T-helper 2 cell (primary cell): ENCODE measurements around the gene ZNRF1.

Experiments
- DNase-seq, 5 experiments: peaks; one replicate each; pipeline versions ENCODE4 v3.0.0 to v3.0.0-alpha.2; 2012 to 2022

Gene ZNRF1

GRCh38 chr16:75062135-75062975 lies 63.5 kb downstream of the ZNRF1 start:
- DNase-seq = no peak

DNA sequence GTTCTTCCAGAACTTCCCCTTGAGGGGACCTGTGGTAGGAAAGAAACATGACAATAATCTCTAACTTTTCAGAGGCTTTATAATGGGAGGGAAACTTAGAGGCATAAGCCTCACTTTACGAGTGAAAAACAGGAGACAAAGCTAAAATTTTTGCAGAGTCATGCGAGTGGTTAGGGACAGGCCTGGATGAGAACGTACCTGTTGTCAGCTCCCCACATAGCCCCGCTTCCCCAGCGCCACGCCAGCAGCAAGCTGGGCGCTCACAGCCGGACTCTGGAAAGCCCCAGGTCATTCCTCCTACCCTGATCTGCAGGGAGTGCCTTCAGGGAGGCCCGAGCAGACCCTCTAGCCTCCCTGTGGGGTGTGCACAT lies 64.1 kb downstream of the ZNRF1 start:
- DNase-seq = no peak

- DNase-seq = no peak
Measured at GRCh38 chr16:75063549-75064088, 64.8 kb downstream of the ZNRF1 start.

- DNase-seq = peak in 2 of 5 experiments; percentile 5 to 57
Measured at GRCh38 chr16:75064403-75065148, 65.8 kb downstream of the ZNRF1 start.

GRCh38 chr16:75065149-75065505 lies 66.3 kb downstream of the ZNRF1 start:
- DNase-seq = peak in 2 of 5 experiments; percentile 43 to 50

DNA sequence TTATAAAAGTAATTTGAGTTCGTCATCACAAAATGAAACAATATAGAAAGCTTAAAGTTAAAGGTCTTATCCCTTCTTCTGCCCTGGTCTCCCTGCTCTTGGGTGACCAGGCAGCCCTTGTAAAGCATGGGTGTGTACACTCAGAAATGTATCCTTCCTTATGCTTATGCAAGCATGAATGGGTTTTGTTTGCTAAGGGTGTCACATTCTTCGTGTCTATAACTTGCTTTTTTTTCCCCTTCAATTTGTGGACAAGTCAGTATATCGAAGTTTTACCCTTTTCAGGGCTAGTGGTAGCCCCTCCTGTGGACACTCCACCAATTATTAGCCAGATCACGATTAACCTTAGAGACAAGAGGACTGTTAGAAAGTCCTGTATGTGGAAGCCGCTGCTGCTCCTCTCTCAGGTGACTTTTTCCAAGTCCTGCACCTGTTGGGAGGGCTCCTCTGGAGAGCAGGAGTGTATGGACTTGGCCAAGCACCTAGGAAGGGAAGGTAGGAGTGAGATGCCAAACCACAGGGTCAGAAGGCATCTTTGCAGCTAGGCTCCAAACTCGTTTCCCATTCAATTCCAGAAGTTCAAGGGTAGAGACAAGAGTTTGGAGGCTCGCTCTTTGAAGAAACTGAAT lies 66.8 kb downstream of the ZNRF1 start:
- no peak for DNase-seq

- no peak for DNase-seq
Measured at GRCh38 chr16:75066861-75067447, 68.1 kb downstream of the ZNRF1 start.

GRCh38 chr16:75068085-75069031 lies 69.5 kb downstream of the ZNRF1 start:
- no peak for DNase-seq

- no peak for DNase-seq
Measured at GRCh38 chr16:75070012-75070841, 71.4 kb downstream of the ZNRF1 start.

GRCh38 chr16:75071621-75072020 lies 72.8 kb downstream of the ZNRF1 start:
- no peak for DNase-seq

DNA sequence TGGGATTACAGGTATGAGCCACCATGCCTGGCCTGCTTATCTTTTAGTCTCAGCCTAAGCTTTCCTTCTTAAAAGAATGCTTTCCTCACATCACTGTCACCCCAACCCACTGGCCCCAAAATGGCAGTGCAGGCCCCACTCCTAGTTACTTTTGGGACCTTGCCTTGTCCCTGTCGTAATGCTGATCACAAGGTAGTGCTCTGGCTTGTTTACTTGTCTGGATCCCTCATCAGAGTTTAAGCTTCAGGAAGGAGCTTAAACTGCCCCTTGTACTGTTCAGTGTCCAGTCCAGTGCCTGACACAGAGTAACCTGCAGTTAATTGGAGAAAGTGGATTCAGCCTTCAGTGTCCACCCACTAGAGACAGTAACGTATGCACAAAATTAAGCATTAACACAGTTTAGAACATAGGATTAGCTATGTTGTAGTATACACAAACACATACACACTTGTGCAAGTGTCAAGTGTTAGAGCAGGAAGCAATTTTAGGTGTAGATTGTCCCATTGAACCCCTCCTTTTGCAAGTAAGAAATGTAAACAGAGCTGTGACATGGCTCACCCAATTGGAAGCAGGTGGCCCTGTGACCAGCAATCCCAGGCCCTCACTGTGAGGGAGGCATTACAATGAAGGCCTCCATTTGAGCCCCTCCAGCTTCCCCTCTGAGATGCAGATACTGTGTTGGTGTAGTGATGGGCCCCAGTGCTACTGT lies 73.6 kb downstream of the ZNRF1 start:
- no peak for DNase-seq

DNA sequence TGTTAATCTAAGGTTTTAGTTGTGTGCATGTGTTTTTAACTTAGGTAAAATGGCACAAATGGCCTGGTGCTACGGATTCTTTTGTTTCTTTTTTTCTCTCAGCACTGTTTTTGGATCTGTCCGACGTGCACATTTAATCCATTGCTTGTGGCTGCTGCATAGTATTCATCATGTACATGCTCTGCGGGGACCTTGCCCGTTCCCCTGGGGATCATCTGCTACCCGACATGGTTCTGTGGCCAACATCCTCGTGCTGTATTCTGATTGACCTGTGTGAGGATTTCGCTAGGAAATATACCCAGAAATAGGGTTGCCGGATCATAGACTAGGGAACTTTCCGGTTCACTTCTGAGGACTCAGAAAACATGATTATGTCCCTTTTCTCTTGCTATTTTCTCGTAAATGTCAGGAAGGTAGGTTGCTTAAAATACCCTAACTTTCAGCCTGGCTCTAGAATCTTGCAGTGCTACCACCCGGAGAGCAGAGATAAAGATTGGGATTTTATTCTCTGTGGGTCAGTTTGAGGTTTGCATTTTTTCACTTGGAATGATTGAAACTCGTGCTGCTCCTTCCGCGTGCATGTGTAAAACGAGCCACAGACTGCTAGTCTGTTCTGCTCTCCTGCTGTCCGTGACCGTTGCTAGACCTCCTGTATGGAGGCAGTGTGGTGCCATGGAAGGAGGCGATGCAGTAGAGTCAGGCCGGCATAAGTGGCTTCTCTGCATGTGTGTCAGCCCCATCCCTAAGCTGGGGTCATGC lies 74.9 kb downstream of the ZNRF1 start:
- DNase-seq = no peak

DNA sequence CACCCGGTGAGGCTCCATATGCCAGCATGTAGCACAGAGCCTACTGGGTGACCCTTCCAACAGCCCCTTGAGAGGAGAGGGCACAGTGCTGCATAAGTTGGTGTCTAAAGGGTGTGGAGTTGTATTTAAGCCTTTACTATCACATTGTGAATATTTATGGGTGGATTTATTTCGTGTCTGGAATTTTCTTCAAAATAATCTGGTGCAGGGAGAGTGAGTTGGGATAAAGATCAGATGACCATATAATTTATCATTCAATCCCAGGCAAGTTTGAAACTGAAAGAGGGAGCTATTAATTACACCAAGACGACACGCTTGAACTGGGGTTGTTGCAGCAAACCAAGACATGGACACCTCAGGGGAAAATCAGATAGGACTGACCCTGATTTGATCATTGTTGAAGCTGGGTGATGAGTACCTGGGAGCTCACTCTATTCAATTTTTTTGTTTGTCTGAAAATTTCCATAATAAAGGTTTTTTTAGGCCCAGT lies 75.5 kb downstream of the ZNRF1 start:
- DNase-seq = no peak

DNA sequence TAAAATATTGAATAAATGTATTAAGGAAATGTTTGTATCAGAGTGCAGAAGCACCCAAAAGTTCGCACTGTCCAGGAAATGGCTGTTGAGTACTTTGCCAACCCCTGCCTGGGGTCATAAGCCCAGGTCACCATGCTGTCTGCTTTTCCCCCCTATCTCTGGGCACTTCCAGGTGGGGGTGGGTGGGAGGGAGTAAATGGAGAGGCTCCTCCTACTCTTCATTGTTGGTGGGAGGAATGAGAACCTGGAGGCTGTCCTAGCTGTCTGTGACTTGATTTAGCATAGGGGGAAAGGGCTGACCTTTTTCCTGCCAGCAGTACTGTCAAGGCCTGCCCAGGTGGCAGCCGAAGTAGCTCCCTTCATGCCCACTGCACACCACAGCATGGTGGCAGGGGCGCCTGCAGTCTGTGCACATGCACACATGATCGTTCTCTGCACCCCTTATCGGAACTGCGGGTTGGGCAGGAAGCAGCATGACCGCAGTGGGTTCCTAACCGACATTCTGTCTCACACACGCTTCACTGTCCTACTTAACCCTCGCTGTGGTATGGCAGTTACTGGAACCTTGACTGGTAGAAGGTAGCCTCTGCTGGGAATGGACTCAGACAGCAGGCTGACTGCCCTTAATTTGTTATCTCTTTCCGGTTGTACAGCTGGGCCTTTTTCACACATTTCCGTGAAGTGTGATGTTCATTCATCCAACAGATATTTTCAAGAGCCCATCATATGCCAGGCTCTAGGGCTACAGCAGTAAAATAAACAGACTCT lies 76.3 kb downstream of the ZNRF1 start:
- peak; percentile 40 to 99 (median 69) for DNase-seq

GRCh38 chr16:75075688-75076268 lies 77.0 kb downstream of the ZNRF1 start:
- no peak for DNase-seq

DNA sequence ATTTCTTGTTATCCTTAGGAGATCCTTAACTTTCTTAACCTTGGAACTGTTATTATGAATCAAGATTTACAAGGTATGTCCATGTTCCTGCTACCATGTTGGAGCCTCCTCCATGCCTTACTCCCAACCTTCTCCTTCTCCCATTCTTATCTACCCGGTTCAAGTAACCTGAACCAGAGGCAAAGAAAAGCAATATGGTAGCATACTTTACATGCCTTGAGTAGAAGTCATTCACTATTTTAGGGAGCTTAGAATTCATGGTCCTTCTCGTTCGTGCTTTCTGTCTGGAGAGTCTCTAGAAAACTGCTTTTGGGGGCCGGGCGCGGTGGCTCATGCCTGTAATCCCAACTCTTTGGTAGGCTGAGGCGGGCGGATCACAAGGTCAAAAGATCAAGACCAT lies 80.1 kb downstream of the ZNRF1 start:
- DNase-seq = no peak

DNA sequence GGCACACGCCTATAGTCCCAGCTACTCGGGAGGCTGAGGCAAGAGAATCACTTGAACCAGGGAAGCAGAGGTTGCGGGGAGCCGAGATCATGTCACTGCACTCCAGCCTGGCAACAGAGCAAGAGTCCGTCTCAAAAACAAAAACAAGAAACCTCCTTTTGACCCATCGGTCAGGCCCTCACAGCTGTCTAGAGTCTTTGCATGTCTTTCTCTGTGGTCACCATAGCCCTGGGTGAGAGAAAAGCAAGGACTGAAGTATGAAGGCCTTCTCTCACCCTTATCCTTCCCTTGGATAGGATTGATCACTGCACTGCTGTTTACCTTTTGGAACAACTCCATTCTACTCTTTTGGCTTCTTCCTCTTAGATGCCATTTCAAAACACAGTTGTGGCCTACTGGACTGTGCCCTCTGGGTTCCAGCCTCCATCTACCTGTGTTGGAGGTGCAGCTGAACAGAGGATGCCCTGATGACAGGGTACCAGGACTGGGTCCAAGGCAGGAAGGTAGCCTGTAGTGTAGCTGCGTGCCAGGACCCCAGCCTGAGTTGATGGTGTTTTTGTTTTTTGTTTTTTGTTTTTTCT lies 80.6 kb downstream of the ZNRF1 start:
- DNase-seq = no peak
